NCI-H128 (cell line): ENCODE results near the gene JAK2.

ENCODE experiments used
- DNase-seq: peaks from one replicate; lab custom pipeline; 2025; ENCODE audit not compliant: unreplicated experiment; lab: John Stamatoyannopoulos, UW

Gene JAK2

DNA sequence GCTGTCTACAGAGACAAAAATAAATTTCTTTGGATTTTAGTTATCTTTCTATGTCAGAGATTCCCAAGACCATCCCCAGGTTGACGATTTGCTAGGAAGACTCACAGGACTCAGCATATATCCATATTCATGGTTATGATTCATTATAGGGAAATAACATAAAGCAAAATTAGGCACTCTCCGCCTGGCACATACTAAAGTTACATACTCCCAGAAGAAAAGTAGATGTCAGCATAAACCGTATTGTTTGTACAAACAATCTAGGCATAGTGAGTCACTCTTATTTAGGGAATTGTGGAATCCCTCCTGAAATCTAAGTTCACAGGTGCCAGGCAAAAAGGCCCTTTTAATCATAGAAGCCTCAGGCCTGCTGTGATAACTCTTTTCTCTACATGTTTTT is 137.4 kb downstream of the JAK2 start:
- DNase-seq = no peak

- DNase-seq = no peak
Observed at GRCh38 chr9:5140151-5140550, 155.1 kb downstream of the JAK2 start.

DNA sequence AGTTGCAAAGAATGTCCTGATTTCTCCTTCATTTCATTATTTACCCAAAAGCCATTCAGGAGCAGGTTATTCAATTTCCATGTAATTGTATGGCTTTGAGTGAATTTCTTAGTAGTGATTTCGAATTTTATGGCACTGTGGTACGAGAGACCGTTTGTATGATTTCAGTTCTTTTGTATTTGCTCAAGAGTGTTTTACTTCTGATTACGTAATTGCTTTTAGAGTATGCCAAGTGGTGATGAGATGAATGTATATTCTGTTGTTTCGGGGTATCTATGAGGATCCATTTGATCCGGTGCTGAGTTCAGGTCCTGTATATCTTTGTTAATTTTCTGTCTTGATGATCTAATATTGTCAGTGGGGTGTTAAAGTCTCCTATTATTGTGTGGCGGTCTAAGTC is 159.1 kb downstream of the JAK2 start:
- no peak for DNase-seq

DNA sequence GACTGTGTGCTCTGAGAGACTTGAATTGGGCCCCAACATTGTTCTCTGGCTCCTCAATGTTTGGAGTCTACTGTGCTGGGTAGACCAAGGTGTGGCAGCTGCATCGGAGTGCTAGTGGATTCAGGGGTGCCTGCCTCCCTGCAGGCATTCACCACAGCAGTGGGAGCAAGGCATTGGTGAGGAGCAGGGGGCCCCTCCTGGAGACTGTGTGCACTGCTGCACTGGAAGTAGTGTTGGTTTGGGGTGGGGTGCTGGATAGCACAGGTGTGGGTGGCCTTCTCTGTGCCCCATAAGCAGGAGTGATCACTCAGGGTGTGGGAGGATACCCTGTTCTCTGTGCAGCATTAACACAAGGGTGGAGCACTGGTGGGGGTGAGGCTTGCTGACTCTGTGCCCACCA is 161.2 kb downstream of the JAK2 start:
- no peak for DNase-seq
